Body of pancreas (tissue), 4 donors: ENCODE data around the gene KDM4B. TPM values are rescaled to one million over a fixed set of nuclear protein-coding genes. Genes with fewer than 3 reads are reported as not detected.

Experiments used
- ATAC-seq: fragments of 150-250 bp; one replicate; pipeline ENCODE4 v1.9.1; 2016
- DNase-seq, 4 donors: peaks; one replicate each; pipeline ENCODE4 v3.0.0-alpha.2; 2019
- H3K27ac ChIP-seq, 4 donors: fragments of 200-600 bp; sonication (generic); 1 replicate in 3 of 4; 2 replicates in 1 of 4; pipeline versions ENCODE4 v1.5.1 to v1.6.1; 2016 to 2019; ENCODE audit warnings: mild to moderate bottlenecking in 1 of 4, mixed read lengths in 1 of 4, moderate library complexity in 1 of 4
- H3K27me3 ChIP-seq, 2 donors: fragments of 200-600 bp; sonication (generic); one replicate each; pipeline ENCODE4 v1.6.0; 2016; ENCODE audit warnings: mild to moderate bottlenecking in 1 of 2
- H3K36me3 ChIP-seq, 2 donors: fragments of 200-600 bp; sonication (generic); replicated peaks in 1 of 2; 2 replicates each; pipeline ENCODE4 v1.5.1; 2016; ENCODE audit warnings: low read depth in 2 of 2; ENCODE audit not compliant: insufficient read depth in 1 of 2
- H3K4me1 ChIP-seq: fragments of 200-600 bp; sonication (generic); one replicate; pipeline ENCODE4 v1.6.0; 2016
- H3K4me3 ChIP-seq, 2 donors: fragments of 200-600 bp; sonication (generic); 1 replicate in 1 of 2; 2 replicates in 1 of 2; pipeline ENCODE4 v1.5.1; 2016 to 2019
- H3K9me3 ChIP-seq, 3 donors: fragments of 200-600 bp; sonication (generic); 1 replicate in 2 of 3; 2 replicates in 1 of 3; pipeline ENCODE4 v1.5.1; 2016
- POLR2A ChIP-seq, 3 donors: fragments of 450-650 bp; IDR thresholded peaks; one replicate each; pipeline ENCODE4 v1.6.1; 2016; ENCODE audit warnings: antibody characterized with exemption in 3 of 3, mild to moderate bottlenecking in 2 of 3
- WGBS, 2 donors: methylation state at CpG; one replicate each; pipeline ENCODE4 v1.1.5; 2017; 5-methylcytosine and 5-hydroxymethylcytosine counted together
- intact Hi-C: fragments of 100-400 bp; cut with DNase I; formaldehyde crosslinking; loops from one replicate; pipeline ENCODE4 v1.15.1; 2023
- total RNA-seq, 2 donors: library from RNA; depleted of rRNA; stranded (reverse); fragments of >200 nt; gene quantifications; one replicate each; pipeline ENCODE4 v1.1.0, GENCODE V29; 2016
- TF ChIP-seq, protein P1 (sequence below), 7 experiments: fragments of 450-650 bp in 4 of 7; fragments of 200-600 bp in 3 of 7; sonication (generic) in 3 of 7; IDR thresholded peaks; one replicate each; pipeline ENCODE4 v1.5.1; 2016 to 2019; ENCODE audit warnings: antibody characterized with exemption in 7 of 7

Gene KDM4B
- total RNA-seq, 2 donors from 2014 or later = 18.9 to 35.3 TPM

DNA sequence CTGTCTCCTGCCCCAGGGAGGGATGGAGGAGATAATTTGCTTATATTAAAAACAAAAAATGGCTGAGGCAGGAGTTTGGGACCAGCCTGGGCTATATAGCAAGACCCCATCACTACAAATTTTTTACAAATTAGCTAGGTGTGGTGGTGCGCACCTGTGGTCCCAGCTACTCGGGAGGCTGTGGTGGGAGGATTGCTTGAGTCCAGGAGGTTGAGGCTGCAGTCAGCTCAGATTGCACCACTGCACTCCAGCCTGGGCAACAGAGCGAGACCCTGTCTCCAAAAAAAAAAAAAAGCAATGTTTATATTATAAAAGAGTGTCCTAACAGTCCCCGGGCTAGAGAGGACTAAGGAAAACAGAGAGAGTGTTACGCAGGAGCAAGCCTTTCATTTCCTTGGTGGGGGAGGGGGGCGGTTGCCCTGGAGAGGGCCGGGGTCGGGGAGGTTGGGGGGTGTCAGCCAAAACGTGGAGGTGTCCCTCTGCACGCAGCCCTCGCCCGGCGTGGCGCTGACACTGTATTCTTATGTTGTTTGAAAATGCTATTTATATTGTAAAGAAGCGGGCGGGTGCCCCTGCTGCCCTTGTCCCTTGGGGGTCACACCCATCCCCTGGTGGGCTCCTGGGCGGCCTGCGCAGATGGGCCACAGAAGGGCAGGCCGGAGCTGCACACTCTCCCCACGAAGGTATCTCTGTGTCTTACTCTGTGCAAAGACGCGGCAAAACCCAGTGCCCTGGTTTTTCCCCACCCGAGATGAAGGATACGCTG, 184.0 kb downstream of the KDM4B start:
- intact Hi-C loops = loop anchor here (5.0 kb wide), 1 partner anchor 101 kb away; no protein-coding TSS in a partner anchor
- 91 to 93% methylated on average over 23 to 24 of the region's 24 CpGs for WGBS, 2 donors
- no peaks in the 10 kb centered on the region for H3K27me3 ChIP-seq
- no peak overlapping the region for H3K4me3 ChIP-seq
- H3K9me3 ChIP-seq = no peaks in the 10 kb centered on the region
- no peak for TF ChIP-seq POLR2A (IDR thresholded peaks at IDR 0.05)
- TF ChIP-seq, protein P1, sequence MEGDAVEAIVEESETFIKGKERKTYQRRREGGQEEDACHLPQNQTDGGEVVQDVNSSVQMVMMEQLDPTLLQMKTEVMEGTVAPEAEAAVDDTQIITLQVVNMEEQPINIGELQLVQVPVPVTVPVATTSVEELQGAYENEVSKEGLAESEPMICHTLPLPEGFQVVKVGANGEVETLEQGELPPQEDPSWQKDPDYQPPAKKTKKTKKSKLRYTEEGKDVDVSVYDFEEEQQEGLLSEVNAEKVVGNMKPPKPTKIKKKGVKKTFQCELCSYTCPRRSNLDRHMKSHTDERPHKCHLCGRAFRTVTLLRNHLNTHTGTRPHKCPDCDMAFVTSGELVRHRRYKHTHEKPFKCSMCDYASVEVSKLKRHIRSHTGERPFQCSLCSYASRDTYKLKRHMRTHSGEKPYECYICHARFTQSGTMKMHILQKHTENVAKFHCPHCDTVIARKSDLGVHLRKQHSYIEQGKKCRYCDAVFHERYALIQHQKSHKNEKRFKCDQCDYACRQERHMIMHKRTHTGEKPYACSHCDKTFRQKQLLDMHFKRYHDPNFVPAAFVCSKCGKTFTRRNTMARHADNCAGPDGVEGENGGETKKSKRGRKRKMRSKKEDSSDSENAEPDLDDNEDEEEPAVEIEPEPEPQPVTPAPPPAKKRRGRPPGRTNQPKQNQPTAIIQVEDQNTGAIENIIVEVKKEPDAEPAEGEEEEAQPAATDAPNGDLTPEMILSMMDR (IDR thresholded peaks at IDR 0.05) = no peak
- no peaks in the 10 kb centered on the region for H3K36me3 ChIP-seq
- DNase-seq = no peak
- no peak overlapping the region for H3K27ac ChIP-seq
- no peak for ATAC-seq
- H3K4me1 ChIP-seq = no peaks in the 10 kb centered on the region

DNA sequence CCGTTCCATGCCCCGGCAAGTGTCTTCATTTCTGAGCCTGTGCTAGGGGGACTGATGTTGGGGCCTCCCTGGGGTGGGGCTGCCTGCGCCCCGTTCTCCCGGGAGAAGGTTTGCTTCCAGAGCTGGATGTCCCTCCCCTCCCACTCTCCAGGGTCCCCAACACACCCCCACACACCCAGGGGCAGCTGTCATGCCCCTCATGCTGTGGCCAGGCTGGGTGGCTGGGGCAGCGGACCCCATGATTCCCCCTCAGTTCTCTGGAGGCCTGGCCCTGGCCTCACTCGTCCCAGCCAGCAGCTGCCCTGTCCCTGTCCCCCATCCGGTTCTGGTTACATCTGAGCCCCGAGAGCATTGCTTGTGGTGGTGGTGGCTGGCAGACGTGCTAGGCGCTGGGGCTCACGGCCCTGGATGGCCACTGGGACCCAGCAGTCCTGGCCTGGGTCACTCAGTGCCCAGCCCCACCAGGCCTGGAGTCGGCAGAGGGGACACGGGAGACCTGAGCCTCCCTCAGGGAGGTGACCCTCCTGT, 184.8 kb downstream of the KDM4B start:
- TF ChIP-seq, protein P1 (IDR thresholded peaks at IDR 0.05) = no peak
- TF ChIP-seq POLR2A (IDR thresholded peaks at IDR 0.05) = no peak
- intact Hi-C loops = loop anchor here (5.0 kb wide), 1 partner anchor 101 kb away; no protein-coding TSS in a partner anchor
- DNase-seq (no peak), ATAC-seq (no peak)
- no peak overlapping the region for H3K4me3 ChIP-seq
- H3K27me3 ChIP-seq = no peaks in the 10 kb centered on the region
- no peaks in the 10 kb centered on the region for H3K4me1 ChIP-seq
- H3K36me3 ChIP-seq = no peaks in the 10 kb centered on the region
- 81 to 91% methylated on average over 9 to 12 of the region's 14 CpGs for WGBS, 2 donors
- peaks cover 0 to 3% (median 0%) of the 10 kb centered on the region in 3 donors for H3K9me3 ChIP-seq
- H3K27ac ChIP-seq = no peak overlapping the region

DNA sequence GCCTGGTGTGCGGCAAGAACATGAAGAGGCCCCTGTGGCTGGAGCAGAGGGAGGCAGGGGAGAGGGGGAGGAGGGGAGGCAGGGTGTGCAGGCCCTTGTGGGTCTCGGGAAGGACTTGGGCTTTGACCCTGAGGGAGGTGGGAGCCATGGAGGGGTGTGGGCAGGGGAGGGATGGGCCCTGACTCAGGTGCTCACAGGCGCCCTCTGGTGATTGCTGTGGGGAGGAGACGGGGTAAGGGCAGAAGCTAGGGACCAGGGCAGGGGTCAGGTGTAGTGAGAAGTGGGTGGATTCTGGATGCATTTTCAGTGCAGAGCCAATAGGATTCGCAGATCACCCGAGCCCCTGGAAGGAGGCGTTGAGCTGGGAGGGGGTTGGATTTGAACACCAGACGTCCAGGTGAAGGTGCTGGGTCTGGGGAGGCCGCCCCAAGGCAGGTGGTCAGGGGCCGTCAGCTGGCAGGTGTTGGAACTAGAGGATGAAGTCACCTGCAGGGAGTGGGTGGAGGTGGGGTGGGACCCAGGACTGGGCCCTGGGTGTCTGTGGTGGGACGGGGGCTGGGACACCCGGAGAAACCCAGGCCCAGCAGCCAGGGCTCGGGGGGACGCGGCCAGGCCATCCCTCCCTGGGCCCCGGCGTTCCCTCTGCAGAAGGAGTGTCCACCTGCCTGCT, 185.4 kb downstream of the KDM4B start:
- Histone ChIP-seq H3K27me3 (no peaks in the 10 kb centered on the region), H3K36me3 (no peaks in the 10 kb centered on the region), H3K9me3 (peaks cover 0 to 4% (median 0%) of the 10 kb centered on the region in 3 donors), H3K27ac (no peak overlapping the region), H3K4me3 (no peak overlapping the region), H3K4me1 (no peaks in the 10 kb centered on the region)
- 70 to 75% methylated on average over 10 of the region's 17 CpGs for WGBS, 2 donors
- TF ChIP-seq, protein P1 (IDR thresholded peaks at IDR 0.05) = peak; percentile 17 to 52 (median 39)
- TF ChIP-seq POLR2A (IDR thresholded peaks at IDR 0.05) = no peak
- peak; percentile 36 for ATAC-seq
- intact Hi-C loops = loop anchor here (5.0 kb wide), 1 partner anchor 102 kb away; no protein-coding TSS in a partner anchor
- peak; percentile 38 to 62 (median 58) for DNase-seq

DNA sequence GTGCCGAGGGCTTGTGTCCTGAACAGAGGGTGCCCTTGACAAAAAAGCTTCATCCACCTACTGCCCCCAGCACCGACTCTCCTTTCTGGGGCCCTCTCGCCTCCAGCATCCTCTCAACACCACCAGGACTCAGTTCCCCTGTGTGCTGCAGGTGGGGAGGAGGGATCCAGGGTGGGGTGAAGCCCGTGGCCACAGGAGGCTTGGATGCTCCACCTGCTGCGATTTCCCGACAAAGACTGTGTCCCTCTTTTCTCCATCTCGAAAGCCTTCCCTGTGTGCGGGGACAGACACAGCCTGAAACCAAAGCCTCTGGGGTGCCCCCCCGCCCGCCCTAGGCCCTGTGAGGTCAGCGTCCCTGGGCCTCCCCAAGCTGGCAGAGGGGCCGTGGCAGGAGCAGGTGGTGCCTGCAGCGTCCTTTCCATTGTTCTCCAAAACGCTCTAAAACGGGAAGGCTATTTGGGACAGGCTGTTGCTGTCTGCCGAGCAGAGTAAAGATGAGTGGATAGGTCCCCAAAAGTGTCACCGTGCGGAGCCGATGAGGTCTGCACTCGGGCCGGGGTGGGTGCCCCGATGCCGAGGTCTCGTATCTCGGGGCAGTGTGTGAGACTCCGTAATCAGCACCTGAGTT, 186.0 kb downstream of the KDM4B start:
- WGBS, 2 donors = 93 to 94% methylated on average over 24 to 26 of the region's 26 CpGs
- H3K4me1 ChIP-seq = no peaks in the 10 kb centered on the region
- intact Hi-C loops = loop anchor here (5.0 kb wide), 1 partner anchor 103 kb away; no protein-coding TSS in a partner anchor
- TF ChIP-seq, protein P1 (IDR thresholded peaks at IDR 0.05) = no peak
- no peak overlapping the region for H3K4me3 ChIP-seq
- no peak for ATAC-seq
- DNase-seq = no peak
- H3K27me3 ChIP-seq = no peaks in the 10 kb centered on the region
- H3K27ac ChIP-seq = no peak overlapping the region
- no peaks in the 10 kb centered on the region for H3K36me3 ChIP-seq
- peaks cover 0 to 4% (median 0%) of the 10 kb centered on the region in 3 donors for H3K9me3 ChIP-seq
